ENCODE results near the gene STX2.
A peak's percentile ranks its signal among the peaks of the same experiment; 100 is the strongest.

STX2 gene

DNA sequence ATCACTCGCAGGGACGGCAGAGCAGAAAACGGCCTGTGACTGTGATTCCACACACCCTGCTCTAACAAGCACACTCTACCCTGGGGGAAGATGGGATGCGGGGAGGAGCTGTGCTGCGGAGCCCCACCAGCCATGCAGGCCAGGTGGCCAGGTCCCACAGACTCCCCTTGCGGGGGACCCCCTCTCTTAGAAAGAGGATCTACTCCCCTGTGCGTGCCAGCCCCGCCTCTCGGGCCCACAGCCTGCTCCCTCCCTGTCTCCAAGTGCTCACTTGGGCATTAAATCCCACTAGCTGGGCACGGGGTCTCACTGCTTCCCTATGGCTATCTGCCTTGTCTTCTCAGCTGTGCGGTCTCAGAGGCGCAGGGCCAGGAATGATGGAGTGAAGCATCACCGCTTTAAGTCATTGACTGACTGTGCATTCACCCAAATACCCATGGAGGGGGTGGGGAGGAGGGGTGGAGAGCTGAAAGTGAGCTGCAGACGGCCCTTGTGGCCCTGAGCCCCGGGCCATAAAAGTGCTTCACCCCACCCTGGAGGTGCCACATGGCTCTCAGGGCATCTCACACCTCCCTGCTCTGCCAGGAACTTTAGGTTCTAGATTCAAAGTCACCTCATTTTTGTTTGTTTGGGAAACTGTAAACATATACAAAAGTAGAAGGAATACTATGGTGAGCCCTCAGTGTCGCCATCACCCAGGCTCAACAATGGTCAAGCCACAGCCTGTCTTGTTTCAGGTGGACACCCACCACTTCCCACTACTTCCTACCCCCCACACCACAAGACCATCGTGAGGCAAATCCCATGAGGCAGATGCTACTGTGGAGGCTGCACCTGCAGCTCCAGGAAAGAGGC, 9.4 kb downstream of the STX2 start:
- no peak for DNase-seq

DNA sequence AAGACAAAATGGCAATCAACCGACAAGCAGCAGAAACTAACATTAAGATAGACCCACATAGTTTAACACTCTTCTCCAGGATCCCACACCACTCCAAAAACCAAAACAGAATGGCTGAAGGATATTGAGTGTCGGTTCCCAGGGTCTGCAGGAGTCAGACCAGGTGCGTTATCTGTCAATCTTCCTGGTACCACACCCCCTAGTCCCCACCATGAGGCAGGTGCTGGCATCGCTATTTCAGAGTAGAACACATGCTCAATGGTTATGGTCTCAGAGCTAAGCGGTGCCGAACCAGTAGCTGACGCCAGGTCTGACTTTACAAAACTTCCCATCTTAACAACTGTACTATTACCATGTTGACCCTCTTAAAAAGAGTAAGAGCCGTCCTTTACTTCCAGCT, 10.2 kb downstream of the STX2 start:
- no peak for DNase-seq

DNA sequence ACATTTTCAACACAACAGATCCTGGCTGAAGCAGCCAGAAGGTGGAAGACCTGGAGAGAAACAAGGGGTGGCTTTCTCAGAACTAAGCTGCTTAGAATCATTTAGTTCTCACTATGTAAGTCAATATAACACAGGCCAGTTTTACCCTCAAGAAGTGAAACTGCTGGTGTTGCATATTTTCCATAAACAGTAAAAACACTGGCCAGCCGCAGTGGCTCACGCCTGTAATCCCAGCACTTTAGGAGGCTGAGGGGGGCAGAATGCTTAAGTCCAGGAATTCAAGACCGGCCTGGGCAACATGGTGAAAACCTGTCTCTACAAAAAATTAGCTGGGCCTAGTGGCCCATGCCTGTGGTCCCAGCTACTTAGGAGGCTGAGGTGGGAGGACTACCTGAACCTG, 11.6 kb downstream of the STX2 start:
- no peak for DNase-seq

DNA sequence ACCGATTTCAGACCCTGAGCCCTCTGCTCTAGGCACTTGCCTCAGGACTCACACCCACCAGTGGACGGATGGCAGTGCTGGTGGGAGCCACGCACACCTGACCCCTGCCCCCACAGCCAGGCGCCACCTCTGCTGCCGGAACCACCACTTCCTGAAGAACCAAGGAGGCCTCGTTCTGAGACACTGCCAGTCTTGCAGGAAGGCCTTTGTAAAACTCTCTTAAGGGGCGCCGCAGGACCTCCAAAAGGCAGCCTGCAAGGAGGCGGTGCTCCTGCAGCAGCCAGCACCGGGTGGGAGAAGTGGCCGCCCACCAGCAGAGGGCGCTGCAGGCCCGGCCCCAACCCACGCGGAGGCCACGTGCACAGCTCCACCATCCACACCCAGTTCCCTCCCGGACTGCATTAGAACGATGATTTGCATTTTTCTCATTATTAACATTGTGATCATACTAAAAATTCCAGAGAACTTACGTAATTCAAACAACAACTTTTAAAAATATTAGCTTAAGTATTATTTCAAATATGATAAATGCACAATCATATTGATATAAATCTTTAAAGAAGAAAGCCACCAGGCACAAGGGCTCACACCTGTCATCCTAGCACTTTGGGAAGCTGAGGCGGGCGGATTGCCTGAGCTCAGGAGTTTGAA, 12.8 kb downstream of the STX2 start:
- peak; percentile 51 for DNase-seq

DNA sequence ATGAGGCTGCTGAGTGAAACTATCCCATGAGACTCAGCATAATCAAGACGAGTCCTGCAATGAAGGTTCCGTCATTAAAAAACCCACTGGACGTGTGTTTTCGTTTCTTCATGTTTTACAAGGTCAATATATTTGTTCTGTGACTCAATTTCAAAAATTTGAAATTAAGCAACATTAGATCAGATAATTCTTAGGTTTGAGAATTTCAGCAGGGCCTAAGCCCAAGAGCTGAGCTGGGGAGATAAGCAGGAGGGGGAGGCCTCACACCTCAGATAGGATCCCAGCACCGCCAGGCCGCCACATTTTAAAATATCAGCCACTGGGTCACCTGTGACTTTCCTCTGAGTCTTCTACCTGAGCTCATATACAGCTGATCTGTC, 13.3 kb downstream of the STX2 start:
- DNase-seq = no peak

DNA sequence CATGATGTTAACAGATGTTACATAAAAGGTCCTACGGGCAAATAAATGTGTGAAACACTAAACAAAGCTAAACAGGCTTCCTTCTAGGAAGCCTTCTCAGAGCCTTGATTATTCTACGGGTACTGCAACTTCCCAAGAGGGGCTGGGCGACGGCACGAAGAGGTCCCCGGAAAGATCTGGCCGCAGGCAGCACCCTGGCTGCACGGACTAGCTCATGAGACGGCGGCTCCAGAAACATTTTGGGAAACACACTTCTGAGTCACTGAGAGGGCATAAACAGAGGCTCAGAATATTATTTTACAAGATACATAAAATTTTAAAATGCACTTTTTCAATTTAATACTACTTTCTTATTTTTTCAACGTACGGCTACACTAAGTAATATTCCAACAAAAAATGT, 19.4 kb downstream of the STX2 start:
- no peak for DNase-seq

DNA sequence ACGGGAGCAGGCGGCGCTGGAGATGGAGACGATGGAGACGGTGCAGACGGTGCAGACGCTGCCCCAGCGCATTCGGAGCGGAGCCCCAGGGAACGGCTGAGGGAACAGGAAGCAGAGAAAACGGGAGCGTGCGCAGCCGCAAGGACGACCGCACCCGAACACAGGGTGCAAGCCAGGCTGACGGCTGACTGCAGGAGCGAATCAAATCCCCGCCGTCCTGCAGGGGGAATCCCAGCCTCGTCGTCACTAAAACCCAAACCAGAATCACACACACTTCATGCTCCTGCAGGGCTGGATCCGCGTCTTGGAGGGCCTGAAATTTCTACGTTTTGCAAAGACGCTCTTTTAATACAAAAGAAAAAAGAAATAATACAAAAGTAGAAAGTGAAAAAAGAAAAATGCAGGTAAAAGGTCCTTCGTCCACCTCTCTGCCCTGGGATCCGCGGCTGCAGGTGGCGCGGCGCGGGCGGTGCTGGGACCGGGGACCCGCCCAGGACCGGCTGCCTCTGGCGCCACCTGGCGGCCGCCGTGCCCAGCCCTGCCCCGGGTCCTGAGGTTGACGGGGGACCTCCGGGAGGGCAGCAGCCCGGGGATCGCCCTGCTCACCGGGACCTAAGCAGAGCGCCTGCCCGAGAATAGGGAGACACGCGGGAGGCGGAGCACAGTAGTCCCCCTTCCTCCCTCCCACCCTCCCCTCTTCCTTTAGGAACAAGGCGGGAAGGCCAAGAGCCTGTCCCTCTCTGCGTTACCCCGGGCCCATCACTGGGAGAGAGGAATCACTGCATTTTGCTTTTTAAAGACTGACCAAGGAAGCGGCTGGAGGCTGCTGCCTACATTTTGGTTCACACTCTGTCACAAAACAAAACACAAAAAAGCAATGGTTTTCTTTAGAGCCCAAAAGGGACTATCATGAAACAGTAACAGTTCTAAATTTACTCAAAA, 20.1 kb downstream of the STX2 start:
- peak; percentile 94 for DNase-seq

DNA sequence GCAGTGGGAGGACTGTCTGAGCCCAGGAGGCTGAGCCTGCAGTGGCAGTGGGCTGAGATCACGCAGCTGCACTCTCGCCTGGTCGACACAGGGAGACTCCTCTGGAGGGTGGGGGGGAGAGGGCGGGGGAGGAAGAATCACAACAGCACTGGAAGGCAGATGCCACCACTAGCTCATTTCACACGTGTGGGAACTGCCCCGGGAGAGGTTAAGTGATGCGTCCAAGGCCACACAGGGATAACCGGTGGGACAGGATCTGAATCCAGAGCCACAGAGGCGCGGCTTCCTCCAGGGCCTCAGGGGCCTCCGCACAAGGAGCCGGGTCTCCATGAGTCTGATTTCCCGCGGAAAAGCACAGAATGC, 20.8 kb downstream of the STX2 start:
- peak; percentile 91 for DNase-seq

DNA sequence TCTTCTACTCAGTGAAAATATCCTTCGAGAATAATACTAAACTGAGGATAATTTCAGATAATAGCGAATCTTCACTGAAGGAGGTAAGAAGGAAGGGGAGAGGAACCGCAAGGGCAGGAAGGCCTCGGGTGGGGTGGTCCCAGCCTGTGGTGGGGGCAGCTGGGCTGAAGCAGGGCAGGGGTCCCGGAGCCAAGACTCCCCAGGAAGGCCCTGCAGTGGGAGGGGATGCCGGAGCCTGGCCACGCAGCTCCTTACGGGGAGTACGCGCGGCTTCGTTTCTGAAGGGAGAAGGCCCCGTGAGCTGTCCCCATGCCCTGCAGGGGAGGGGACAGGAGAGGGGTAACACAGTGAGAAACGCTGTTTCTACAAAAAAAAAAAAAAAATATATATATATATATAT, 21.2 kb downstream of the STX2 start:
- DNase-seq = no peak

DNA sequence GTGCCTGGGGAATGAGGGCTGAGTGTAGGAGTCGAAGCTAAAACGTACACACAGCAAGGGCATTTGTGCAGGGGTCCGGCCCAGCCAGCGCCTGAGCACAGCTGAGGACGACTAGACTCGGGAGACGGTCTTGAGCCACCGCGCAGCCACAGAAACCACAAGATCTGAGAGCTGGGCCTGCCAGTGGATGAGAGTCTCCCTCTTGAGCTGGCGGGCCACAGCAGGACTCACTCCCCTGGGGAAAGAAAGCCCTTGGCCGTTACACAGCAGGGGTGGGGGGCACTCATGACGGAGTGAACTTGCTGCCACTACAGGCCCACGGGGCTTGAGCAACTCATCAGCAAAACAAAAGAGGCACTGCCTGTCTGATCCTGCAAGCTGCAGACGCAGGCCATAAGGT, 23.0 kb downstream of the STX2 start:
- no peak for DNase-seq

DNA sequence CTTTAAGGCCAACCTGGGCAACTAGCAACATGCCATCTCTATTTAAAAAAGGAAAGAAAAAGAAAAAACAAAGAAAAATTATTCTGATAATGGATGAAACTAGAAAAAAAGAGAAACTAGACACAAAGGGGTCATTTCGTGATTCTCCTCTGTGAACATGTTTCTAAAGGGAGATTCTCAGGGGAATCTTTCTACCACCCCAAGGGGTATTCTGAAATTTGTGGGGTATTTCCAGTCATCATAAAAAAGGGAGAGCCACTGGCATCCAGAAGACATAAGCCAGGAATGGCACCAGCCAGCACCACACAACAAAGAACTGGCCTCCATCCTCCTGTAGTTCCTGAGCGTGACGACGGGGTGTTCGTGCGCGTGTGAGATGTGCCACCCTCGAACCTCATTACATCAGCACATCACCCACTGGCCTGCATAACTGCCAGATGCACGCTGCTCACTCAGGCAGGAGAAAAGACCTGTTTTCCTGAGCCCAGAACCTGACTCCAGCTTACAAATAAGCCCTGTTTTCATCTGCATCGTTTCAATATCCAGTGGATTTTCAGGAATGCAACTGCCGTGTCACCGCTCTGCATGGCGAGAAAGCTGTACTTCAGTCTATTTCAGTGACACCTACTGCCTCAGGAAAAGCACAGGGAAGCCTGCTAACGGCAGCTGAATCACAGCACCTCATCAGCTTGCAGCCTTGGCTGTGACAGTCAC, 23.9 kb downstream of the STX2 start:
- no peak for DNase-seq

DNA sequence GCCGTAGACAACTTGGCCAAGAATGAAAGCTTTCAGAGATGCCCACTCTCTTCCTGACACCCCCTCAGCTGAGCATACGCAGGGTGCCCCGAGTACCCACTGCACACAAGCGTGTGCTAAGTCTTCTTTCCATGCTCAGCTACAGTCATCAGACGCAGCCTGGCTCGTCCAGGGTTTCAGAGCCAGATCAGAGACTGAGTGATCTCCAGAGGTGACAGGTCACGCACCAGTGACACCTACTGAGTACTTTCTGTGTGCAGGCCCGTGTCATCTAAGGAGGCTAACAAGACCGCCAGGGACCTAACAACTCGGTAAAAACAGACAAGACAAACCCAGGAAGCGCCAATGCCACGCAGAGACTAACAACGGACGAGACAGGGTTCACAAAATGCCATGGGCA, 25.1 kb downstream of the STX2 start:
- DNase-seq = no peak

DNA sequence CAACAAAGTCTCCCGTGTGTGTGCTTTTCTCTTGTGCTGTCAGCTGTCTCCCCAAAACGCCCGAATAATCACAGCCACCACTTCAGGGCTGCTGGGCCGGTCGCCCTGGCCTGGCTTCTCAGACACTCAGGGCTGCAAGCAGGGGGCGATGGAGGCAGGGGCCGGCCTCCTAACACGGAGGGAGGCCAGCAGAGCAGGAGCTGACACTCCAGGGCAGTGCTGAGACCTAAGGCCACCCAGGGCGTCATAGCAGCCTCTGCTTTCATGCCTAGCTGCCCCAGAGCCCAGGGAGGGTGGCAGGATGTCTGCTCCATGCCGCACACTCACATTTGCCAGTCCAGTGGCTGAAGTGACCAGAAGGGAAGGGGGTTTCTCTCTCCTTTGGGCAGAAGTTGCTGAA, 25.6 kb downstream of the STX2 start:
- DNase-seq = no peak

DNA sequence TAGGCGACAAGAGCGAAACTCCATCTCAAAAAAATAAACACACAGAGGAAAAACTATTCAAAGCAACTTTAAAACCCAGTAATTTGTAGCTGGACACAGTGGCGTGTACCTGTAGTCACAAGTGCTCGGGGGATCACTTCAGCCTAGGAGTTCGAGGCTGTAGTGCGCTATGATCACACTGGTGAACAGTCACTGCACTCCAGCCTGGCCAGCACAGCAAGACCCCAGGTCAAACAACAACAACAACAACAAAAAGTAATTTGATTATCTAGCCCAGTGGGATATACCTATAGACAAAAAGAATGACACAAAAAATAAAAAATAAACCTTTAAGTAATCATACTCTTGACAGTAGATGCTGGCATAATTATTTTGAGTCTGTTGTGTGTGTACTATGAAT, 29.3 kb downstream of the STX2 start:
- DNase-seq = no peak

DNA sequence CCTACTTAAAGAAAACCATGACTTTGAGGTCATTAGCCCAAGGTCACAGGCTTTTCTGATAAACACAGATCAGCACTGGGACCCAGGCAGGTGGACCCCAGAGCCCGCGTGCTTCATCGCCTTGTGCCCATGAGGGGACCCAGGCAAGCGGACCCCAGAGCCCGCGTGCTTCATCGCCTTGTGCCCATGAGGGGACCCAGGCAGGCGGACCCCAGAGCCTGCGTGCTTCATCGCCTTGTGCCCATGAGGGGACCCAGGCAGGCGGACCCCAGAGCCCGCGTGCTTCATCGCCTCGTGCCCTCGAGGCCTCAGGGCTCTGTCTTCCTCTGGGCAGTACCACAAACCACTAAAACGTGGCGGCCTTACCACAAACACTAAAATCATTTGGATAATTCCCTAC, 31.7 kb downstream of the STX2 start:
- DNase-seq = no peak

DNA sequence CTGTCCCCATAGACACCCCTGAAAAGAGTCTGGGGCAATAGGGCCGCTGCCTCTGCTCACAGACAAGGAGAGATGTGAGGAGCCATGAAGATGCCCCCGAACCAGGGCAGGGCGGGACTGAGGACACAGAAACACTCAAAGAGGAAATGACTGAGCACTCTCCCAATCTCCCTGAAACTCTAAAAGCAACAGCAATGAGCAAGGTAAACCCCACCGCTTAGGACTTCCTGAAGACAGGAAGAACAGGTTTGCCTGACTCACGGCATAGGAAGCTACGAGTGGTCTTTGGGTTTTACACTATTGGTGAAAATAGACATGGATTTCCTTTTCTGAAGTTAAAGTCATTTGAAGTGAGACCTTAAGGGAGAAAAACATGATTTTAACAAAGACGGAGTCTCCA, 32.5 kb downstream of the STX2 start:
- DNase-seq = peak; percentile 19

DNA sequence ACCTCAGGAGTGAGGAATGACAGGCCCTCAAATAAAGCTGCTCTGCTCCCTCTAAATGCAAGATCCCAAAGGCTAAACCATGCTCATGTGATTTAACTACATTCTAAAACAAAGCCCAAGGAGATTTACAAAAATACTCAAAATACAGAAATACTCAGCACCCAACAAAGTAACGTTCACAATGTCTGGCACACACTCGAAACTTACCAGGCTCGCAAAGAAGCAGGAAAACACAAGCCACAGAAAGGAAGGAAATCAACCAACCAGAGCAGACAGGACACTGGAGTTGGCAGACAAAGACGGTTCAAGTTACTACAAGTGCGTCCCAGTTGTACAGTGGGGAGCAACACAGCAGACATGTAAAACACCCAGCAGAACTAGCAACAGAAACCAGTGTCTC, 33.4 kb downstream of the STX2 start:
- no peak for DNase-seq

DNA sequence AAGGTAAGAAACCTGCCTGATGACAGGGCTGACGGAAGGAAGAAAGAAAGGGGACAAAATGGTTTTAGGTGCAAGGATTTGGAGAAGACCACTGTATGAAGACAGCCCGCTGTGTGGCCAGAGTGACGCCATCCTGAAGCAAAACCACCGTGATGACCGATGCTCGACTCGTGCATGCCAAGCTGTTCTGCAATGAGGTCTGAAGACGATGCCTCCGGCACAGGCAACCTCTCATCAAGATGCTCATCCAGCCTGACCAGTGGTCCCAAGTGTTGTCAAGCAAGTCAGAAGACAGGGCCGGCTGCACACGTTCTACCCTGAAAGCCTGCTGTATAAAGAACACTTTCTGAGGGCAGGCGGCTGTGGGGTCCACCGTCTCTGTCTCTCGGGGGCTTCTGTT, 34.8 kb downstream of the STX2 start:
- no peak for DNase-seq

DNA sequence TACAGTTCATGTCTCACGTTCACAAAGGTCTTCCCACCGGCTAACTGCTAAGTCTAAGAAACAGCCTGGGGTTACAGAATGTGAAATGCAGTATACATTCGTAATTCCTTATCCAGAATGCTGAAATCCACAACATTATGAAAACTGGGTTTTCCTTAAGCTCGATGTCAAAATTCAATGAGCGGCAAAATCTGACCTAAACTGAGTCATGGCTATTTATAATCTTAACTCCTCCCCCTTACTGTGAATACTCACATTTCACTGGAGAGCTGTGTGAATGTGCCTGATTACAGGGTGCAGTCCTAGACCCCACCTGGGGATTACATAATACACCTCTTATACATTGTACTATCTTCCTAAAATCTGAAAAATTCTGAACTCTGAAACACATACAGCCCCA, 35.3 kb downstream of the STX2 start:
- no peak for DNase-seq

DNA sequence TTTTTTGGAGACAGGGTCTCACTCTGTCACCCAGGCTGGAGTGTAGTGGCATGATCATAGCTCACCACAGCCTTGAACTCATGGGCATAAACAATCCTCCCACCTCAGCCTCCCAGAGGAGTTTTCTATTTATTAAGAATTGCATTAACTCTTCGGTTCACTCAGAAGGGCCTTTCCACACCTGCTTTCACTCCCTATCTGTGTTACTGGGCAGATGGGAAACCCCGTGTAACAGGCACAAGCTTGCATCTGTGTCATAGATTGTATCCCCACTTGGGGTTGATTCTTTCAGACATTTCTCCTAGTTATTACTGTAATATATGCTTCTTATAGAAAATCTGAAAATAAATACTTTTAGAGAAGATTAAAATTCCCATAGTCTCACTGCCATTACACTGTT, 38.7 kb downstream of the STX2 start:
- no peak for DNase-seq

DNA sequence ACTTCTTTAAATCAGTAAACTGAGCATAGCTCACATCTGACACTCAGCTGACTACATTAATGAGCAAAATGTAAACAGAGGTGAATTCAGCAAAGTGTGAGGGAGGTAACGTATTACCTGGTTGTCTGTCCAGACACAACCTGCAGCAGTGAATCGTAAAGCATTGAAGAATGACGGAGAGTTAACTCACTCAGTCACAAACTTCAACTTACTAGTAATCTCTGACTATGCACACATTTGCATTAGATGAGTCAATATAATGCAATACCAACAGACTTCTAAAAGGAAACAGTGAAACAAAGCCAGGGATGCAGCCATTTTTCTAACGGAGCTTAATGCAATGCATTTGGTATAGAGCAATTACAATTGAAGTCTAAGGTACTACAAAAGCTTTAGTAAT, 40.0 kb downstream of the STX2 start:
- no peak for DNase-seq

DNA sequence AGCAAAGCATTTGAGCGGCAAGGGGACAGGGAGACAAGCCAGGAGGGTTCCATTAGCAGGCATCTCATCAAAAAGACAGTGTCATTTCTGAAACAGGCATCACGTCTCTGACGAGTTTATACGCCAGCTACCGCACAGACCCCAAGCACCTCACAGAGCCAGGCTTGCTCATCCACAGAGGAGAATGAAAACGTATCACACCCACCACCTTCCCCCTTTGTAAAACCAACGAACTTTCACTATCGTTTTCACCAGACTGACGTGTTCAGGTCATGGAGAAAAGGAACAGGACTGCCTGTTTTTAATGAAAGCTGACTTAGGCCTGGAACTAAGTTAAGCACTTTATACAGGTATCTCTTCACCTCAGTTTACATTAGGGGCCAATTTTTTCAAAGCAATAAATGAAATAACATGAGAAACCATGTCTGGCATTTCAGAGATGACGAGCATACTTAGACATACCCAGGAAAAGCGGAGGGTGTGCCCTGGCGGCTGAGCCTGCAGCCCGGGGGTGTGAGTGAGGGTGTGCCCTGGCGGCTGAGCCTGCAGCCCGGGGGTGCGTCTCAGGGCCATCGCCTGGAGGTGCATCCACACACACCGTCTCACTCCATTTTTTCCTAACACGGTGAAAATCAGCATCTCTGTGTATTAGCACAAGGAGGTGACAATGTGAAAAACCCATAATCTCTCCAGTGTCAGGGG, 41.9 kb downstream of the STX2 start:
- DNase-seq = no peak
